NCI-H2227 (cell line): ENCODE measurements around the gene GJA4.
"Not testable (repeated sequence)": the region's sequence is repeated elsewhere in the genome, so short reads cannot be mapped to it uniquely, and the experiment has no call there.

Experiments
- DNase-seq: peaks from one replicate; lab custom pipeline; 2025; ENCODE audit not compliant: unreplicated experiment; lab: John Stamatoyannopoulos, UW

GJA4 gene

DNA sequence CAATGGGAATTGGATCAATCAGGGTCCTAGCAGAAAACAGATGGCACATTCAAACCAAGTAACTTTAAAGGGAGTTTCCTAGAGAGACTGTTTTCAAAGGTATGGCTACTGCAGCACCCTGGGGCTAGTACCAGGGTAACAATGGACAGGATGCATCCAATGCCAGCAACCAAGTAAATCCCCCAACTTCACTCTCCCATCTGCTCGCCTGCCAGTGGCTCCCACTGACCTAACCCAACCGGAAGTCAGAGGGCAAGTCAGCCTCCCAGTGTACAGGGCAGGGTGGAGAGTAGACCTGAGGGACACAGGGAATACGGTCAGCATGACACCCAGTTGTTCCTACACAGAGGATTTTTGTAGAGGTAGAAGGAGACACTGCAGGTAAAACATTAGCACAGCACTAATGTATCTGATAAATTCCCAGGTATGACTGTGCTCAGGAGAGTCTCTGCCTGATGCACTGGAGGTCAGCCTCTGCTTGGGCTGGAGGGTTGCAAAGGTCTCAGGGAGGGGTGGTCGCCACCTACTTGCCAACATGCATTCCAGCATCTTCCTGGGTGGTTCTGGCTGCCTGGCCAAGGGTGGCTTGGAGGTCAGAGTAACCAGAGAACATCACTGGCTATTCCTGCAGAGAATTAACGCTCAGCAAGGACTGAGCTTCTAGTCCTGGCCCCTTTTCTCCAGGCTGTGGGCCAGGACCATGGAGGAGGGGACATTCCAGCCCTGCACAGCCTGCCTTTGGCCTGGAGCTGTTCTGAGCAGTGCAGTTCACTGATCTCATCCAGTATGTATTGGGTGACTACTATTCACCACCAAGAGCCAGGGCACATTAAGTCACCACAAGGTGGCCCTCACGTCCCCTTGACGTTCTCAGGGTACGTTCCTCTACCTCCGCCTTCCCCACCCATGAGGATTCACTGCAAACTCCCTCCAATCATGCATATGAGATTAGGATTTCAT, 5.1 kb upstream of the GJA4 start:
- DNase-seq, result no peak

DNA sequence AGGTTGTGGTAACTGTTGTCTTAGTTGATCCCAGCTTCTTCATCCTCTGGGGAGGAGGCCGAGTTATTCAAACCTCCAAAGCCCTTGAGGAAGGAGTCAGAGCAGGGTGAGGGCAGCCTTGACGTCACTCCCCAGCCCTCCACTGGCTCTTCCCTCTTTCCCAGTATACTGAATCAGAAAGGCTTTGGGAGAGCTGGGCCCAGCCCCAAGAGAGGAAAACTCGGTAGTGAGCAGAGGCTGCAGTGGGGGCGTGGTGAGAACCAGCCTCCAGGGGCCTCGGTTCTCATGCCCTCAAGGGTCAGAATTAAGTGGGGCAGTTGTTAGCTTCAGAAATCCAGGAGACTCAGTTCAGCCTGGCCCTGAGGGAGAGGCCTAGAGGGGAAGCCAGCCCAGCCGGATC, 1.8 kb upstream of the GJA4 start:
- no peak for DNase-seq

DNA sequence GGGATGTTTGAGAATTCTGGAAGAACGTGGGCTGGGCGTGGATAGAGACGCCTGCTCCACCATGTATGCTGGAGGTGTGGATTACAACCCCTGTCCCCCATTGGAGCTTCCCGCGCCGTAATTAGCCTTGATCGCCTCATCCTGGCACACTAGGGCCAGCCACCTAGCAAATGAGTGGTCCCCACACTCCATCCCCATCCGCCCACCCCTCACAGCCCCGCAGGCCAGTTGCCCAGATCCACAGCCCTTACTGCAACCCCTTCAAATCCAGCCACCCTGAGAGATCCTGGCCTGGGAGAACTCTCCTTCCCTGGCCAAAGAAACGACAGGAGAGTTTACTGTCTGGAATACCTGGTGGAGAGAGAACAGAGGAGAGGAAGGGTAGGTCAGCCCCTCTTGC, 375 bp upstream of the GJA4 start:
- DNase-seq, result no peak

DNA sequence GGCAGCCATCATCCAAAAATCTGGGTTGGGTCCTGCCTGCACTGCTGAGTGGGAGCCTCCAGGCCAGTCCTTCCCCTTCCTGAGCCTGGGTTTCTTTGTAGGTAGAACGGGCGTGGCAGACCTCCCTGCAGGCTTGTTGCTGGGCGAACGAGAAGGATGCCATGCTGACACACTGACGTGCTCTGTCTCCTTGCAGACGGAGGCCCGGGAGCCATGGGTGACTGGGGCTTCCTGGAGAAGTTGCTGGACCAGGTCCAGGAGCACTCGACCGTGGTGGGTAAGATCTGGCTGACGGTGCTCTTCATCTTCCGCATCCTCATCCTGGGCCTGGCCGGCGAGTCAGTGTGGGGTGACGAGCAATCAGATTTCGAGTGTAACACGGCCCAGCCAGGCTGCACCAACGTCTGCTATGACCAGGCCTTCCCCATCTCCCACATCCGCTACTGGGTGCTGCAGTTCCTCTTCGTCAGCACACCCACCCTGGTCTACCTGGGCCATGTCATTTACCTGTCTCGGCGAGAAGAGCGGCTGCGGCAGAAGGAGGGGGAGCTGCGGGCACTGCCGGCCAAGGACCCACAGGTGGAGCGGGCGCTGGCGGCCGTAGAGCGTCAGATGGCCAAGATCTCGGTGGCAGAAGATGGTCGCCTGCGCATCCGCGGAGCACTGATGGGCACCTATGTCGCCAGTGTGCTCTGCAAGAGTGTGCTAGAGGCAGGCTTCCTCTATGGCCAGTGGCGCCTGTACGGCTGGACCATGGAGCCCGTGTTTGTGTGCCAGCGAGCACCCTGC, 1.4 kb downstream of the GJA4 start:
- DNase-seq, result no peak

DNA sequence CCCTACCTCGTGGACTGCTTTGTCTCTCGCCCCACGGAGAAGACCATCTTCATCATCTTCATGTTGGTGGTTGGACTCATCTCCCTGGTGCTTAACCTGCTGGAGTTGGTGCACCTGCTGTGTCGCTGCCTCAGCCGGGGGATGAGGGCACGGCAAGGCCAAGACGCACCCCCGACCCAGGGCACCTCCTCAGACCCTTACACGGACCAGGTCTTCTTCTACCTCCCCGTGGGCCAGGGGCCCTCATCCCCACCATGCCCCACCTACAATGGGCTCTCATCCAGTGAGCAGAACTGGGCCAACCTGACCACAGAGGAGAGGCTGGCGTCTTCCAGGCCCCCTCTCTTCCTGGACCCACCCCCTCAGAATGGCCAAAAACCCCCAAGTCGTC, 2.0 kb downstream of the GJA4 start:
- DNase-seq, result no peak

DNA sequence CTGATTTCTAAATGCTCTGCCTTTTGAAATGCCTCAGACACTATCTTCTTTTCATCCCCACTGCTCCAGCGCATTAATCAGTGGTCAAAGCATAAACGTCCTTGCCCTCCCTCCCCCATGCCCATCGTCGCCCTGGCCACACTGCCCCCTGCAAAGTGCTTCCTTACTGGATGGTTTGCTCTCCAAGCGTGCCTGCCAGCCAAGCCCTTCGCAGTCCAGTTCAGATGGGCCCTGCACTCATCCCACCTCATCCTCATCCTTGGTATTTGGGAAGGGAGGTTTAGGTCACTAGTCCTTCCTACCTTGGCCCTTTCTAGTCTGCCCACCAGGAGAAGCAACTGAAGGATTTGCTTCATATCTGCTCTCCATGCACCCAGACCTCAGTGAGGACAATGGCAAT, 3.1 kb downstream of the GJA4 start:
- DNase-seq, result no peak

DNA sequence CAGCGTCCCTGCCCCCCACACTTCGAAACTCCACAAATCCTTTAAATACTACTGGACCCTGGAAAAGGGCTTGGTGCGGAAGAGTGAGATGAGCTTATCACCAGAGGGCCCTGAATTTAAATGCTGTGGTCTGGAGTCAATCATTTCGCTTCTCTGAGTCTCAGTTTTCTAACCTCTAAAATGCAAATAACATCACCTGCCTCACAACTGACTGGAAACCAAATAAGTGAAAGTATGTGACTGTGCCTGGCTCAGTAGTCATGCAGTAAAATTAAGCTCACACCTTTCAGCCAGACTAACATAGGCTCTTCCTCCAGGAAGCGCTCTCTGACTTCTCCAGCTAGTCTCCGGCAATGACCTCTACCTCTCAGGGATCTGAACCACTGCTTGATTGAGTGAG, 4.2 kb downstream of the GJA4 start:
- no peak for DNase-seq

DNA sequence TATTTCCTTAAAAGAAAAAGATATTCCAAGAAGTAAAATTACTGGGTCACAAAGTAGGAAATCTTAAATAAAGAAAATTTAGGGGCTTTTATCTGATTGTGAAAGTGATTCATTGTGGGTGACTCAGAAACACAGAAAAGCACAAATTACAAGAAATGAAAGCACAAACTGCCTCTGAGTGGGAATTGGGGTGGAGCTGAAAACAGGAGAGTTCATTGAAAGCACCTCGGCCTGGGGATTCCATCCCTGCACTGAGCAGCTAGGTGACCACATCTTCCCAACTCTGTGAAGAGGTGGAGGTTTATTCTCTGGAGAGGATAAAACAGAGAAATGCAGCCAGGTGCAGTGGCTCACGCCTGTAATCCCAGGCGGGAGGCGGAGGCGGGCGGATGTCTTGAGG, 7.4 kb downstream of the GJA4 start:
- no peak for DNase-seq

DNA sequence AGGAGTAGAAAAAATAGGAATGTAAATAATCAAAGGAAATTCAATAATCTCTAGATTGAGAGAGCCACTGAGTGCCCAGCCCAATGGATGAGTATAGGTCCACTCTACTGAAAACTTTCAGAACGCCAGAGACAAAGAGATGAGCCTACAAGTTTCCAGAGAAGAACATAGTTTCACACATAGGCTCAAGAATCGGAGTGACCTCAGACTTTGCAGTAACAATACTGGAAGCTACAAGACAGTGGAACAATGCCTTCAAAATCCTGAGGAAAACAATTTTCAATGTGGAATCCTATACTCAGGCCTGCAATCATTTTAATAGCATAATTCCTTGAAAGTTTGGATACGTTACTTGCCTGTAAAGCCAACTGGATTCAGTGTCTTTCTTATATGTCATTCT, 11.0 kb downstream of the GJA4 start:
- DNase-seq, result no peak

DNA sequence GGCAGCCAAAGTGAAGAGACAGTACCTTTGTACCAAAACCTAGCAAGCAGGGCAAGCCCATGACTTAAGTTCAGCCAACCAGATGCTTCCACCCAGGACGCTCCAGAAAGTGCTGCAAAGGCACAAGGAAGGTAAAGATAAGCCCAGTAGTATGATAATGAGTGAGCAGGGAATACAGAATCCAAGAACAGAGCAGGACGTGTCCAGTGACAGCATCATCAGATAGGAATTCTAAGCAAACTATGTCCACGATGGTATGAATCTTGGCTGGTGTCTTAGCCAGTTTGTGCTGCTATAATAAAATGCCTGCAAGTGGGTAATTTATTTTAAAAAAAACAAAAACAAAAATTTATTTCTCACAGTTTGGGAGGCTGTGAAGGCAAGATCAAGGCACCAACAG, 13.6 kb downstream of the GJA4 start:
- DNase-seq, result no peak

DNA sequence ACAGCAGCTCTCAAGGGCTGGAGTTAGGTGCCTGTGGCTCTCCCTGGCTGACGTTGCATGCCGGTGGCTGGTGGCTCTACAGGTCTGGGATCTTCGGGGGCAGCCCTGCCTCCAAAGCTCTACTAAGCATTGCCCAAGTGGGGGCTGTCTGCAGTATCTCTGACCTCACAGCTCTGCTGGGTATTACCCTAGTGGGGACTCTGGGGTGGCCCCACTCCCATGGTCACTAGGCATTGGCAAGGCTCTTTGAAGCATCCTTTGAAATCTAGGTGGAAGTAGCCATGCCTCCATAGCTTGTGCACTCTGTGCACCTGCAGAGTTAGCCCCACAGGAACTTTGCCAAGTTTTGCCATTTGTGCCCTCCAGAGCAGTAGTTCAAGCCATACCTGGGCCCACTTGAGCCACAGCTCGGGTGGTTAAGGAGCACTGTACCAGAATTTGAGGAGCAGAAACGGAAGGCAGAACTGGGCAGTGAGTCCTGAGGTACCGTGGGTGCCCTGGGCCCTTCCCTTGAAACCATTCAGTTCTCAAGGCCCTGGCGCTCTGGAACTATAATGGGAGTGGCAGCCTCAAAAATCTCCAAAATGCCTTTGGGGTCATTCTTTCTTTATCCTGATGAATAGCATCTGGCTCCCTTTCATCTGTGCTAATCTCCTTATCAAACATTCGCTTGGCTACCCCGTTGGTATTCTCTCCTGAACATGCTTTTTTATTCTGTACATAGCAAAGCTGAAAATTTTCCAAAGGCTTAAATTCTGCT, 15.4 kb downstream of the GJA4 start:
- DNase-seq, result no peak

DNA sequence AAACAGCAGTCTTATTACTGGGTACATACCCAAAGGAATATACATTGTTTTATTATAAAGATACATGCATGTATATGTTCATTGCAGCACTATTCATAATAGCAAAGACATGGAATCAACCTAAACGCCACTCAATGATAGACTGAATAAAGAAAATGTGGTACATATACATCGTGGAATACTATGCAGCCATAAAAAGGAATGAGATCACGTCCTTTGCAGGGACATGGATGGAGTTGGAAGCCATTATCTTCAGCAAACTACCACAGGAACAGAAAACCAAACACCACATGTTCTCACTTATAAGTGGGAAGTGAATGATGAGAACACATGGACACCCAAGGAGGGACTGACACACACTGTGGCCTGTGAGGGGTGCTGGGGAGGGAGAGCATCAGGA, 18.0 kb downstream of the GJA4 start:
- not testable (repeated sequence) for DNase-seq

DNA sequence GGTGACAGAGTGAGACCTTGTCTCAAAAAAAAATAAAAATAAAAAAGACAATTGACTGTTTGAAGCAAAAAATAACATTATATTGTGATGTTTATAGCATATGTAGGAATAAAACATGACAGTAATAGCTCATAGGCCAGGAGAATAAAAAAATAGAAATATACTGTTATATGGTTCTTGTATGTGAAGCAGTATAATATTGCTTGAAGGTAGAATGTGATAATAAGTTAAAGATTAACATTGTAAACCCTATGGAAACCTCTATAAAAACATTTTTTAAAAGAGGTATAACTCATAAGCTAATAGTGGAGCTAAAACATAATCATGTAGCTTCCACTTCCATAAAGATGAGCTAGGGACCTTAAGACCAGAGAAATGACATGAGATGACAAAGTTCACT, 23.5 kb downstream of the GJA4 start:
- DNase-seq, result no peak

DNA sequence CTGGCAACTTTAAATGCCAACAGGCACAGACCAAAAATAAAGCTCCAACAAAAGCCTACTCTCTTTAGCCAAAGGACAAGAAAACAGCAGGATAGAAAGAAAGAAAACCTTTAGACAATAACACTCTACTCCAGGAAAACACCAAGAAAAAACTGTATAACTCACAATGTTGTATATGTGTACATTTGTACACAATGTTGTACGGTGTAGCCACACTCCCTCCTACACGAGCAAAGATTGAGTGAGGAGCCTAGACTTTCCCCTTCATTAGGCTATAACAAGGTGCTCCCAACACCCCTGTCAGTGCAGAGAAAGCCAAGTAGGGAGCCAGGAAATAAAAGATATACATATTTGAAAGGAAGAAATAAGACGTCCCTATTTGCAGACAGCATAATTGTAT, 24.0 kb downstream of the GJA4 start:
- DNase-seq, result no peak

DNA sequence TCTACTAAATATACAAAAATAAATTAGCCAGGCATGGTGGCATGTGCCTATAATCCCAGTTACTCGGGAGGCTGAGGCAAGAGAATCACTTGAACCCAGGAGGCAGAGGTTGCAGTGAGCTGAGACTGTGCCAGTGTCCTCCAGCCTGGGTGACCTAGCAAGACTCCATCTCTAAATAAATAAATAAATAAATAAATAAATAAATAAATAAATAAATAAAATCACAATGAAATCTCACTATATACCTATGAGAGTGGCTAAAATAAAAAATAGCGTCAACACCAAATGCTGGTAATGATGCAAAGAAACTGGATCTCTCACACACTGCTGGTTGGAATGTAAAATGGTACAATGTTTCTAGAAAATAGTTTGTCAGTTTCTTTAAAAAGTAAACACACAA, 26.1 kb downstream of the GJA4 start:
- not testable (repeated sequence) for DNase-seq

DNA sequence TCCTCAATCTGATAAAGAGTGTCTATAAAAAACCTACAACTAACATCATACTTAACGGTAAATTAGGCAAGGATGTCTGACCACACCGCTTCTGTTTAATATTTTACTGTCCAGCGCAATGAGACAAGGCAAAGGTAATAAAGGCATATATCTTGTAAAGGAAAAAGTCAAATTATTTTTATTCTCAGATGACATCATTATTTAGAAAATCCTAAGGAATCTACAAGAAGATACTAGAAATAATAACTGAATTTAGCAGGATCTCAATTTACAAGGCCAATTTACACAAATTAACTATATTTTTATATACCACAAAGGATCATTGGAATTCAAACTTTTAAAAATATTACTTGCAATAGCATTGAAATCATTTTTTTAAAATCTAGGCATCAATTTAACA, 29.4 kb downstream of the GJA4 start:
- DNase-seq, result no peak

DNA sequence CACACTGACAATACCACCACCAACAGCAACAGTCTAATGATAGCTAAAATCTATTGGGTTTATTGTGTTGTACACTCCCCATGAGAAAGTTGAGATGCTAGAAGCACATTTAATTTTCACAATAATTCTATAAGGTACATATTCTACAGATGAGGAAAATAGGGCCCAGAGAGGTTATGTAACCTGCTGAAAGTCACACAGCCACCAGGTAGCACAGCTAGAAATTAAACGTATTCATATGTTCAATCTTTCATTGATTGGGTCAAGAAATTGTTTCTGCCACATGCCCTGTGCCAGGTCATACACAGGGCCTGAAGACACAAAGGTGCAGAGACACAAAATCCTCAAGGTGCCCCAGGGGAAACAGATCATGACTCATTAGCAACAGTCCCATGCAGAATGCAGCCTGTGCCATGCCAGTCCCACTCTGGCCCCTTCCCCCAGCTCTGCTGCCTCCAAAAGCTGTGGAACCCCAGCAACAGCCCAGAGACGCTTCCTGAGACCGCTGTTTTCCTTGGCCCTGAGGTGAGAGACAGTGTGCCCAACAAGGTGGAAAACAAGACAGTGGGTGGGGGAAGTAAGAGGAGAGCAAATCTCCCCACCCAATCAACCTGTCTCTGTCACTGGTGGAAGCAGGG, 32.1 kb downstream of the GJA4 start:
- DNase-seq, result no peak

DNA sequence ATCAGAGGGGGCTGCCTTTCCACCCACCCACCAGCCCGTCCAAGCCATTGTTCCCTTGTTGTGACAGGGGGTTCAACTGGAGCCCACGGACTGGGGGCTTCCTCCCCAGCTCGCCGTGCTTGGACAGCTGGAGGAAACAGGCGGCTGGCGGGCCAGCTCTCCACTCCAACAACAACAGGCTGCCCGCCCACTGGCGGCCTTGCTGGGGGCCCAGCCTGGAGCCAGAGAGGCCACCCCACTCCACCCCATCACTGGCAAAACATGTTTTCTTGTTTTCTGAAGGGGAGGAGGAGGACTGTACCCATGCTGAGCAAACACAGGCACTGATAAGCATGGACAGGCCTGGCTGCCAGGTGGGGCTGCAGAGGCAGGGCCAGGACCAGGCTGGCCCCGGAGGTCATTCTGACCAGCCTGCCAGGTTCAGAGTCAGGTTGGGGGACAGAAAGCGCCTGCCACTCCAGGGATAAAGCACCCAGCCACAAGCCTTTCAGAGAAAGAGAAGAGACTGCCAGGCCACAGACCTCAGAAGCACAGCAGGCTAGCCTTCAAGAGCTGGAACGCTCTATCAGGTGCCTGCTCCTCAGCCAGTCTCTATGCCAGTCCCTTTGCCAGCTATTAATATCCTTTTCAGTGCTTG, 32.8 kb downstream of the GJA4 start:
- DNase-seq, result peak; percentile 28

DNA sequence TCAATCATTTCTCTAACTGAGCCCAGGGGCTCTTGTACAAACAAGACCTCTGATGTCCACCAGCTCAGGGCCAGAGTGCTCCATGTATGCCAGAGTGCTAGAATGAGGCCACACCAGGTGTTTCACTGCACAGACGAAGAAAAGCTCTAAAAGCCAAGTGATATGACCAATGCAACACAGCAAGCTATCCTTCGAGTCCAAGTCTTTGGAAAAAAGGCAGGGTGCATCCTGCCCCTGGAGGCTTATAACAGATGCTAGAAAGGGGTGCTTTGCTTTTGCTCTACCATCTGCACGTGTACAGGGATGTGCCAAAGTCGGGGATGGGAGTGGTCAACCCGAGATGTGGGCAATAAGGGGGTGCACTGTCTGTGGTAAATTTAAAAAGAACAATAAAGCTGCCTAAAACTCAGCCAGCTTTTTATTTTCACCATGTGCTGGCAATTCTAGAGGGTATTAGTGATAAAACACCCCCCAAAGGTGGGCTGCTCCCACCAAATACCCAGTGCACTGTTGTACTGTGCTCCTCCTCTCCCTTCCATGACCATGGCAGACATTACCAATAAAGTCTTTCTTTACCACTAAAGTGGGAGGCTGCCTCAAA, 34.6 kb downstream of the GJA4 start:
- DNase-seq, result no peak

DNA sequence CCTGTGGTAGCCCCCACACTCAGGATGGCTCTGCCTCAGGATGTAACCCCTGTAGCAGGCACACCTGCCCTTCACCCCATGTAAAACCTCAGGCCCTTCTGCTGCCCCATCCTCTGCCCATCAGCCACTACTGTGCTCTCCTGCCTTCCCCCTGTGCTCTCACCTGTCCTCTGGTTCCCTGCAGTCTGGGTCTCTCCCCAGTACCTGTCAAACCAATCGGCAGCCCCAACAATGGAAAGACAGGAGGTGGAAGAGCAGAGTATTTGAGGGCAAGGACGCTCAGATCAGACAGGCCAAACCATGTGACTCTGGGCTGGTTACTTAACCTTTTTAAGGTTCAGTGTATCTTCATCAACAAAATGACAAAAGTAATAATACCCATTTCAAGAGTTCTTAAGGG, 35.8 kb downstream of the GJA4 start:
- no peak for DNase-seq
